Measurements from ENCODE around the gene P2RY14. TPM values are rescaled to one million over a fixed set of nuclear protein-coding genes. Genes with fewer than 3 reads are reported as not detected.

Gene P2RY14
- total RNA-seq, 2 donors from 2014 or later = 1.7 to 2.9 TPM

- Histone ChIP-seq H3K4me1 (peaks cover 1% of the 10 kb centered on the region), H3K4me3 (no peak overlapping the region), H3K9me3 (no peaks in the 10 kb centered on the region), H3K36me3 (no peaks in the 10 kb centered on the region), H3K27ac (peak overlapping the region; percentile 20), H3K27me3 (no peaks in the 10 kb centered on the region), H3K9ac (ENCODE audit: low read depth in 2 of 2, low read length in 2 of 2) (no peak overlapping the region)
- DNase-seq = no peak
- no peak for TF ChIP-seq CTCF (IDR thresholded peaks at IDR 0.05)
- intact Hi-C loops (cut with DNase I) = loop anchor here (2.0 to 5.0 kb wide), 2 partner anchors 56 to 115 kb away; no protein-coding TSS in a partner anchor
These were observed 5.0 kb upstream of the P2RY14 start for GRCh38 chr3:151283387-151283786.

GRCh38 chr3:151282921-151283320, 4.6 kb upstream of the P2RY14 start:
- H3K4me3 ChIP-seq = no peak overlapping the region
- no peak overlapping the region for H3K9ac ChIP-seq (ENCODE audit: low read depth in 2 of 2, low read length in 2 of 2)
- no peaks in the 10 kb centered on the region for H3K36me3 ChIP-seq
- H3K4me1 ChIP-seq = peaks cover 2% of the 10 kb centered on the region
- H3K27ac ChIP-seq = no peak overlapping the region
- no peaks in the 10 kb centered on the region for H3K9me3 ChIP-seq
- intact Hi-C loops (cut with DNase I) = loop anchor here (2.0 to 5.0 kb wide), 2 partner anchors 56 to 114 kb away; no protein-coding TSS in a partner anchor
- DNase-seq = no peak
- peak; percentile 68 for TF ChIP-seq CTCF (IDR thresholded peaks at IDR 0.05)
- H3K27me3 ChIP-seq = no peaks in the 10 kb centered on the region

GRCh38 chr3:151281671-151282324, 3.5 kb upstream of the P2RY14 start:
- no peaks in the 10 kb centered on the region for H3K27me3 ChIP-seq

GRCh38 chr3:151276687-151277042, 1.7 kb downstream of the P2RY14 start:
- H3K9ac ChIP-seq (ENCODE audit: low read depth in 2 of 2, low read length in 2 of 2) = no peak overlapping the region
- peaks cover 2% of the 10 kb centered on the region for H3K4me1 ChIP-seq
- no peak overlapping the region for H3K27ac ChIP-seq
- H3K9me3 ChIP-seq = no peaks in the 10 kb centered on the region
- H3K27me3 ChIP-seq = no peaks in the 10 kb centered on the region
- no peak overlapping the region for H3K4me3 ChIP-seq
- no peaks in the 10 kb centered on the region for H3K36me3 ChIP-seq
- no peak for TF ChIP-seq CTCF (IDR thresholded peaks at IDR 0.05)
- intact Hi-C loops (cut with DNase I) = no loop called here
- no peak for DNase-seq

More at GRCh38 chr3:151281671-151282324, 3.5 kb upstream of the P2RY14 start:
- Histone ChIP-seq H3K9me3 (no peaks in the 10 kb centered on the region), H3K4me3 (no peak overlapping the region), H3K4me1 (peaks cover 2% of the 10 kb centered on the region), H3K27ac (no peak overlapping the region), H3K36me3 (no peaks in the 10 kb centered on the region), H3K9ac (ENCODE audit: low read depth in 2 of 2, low read length in 2 of 2) (no peak overlapping the region)
- TF ChIP-seq CTCF (IDR thresholded peaks at IDR 0.05) = no peak
- no peak for DNase-seq
- intact Hi-C loops (cut with DNase I) = loop anchor here (2.0 to 5.0 kb wide), 2 partner anchors 54 to 113 kb away; no protein-coding TSS in a partner anchor

GRCh38 chr3:151276038-151276686, 2.2 kb downstream of the P2RY14 start:
- no peak overlapping the region for H3K9ac ChIP-seq (ENCODE audit: low read depth in 2 of 2, low read length in 2 of 2)
- intact Hi-C loops (cut with DNase I) = no loop called here
- H3K9me3 ChIP-seq = no peaks in the 10 kb centered on the region
- no peak overlapping the region for H3K27ac ChIP-seq
- H3K4me3 ChIP-seq = no peak overlapping the region
- TF ChIP-seq CTCF (IDR thresholded peaks at IDR 0.05) = no peak
- no peaks in the 10 kb centered on the region for H3K36me3 ChIP-seq
- H3K27me3 ChIP-seq = no peaks in the 10 kb centered on the region
- H3K4me1 ChIP-seq = peaks cover 2% of the 10 kb centered on the region
- no peak for DNase-seq
